BJ (cell line): Measurements from ENCODE around the gene TTC29. TPM values are rescaled to one million over a fixed set of nuclear protein-coding genes. Genes with fewer than 3 reads are reported as not detected.
"Not testable (repeated sequence)": the region's sequence is repeated elsewhere in the genome, so short reads cannot be mapped to it uniquely, and the experiment has no call there.

Experiments used
- CTCF ChIA-PET: fragments of 350-600 bp; formaldehyde crosslinking; extraction: SDS; loops from one replicate; lab custom pipeline; 2021; ENCODE audit warnings: antibody characterized with exemption, inconsistent platforms; lab: Yijun Ruan, JAX
- POLR2A ChIA-PET: fragments of 300-600 bp; sonication (Branson Sonifier 250); formaldehyde crosslinking; extraction: SDS; loops from one replicate; lab custom pipeline; 2021; ENCODE audit warnings: antibody characterized with exemption; lab: Charles Lee
- DNase-seq: peaks from one replicate; pipeline ENCODE4 v3.0.0-alpha.2; 2011; ENCODE audit warnings: low read depth
- H3K27me3 ChIP-seq: 2 replicates; pipeline ENCODE4 v1.6.0; 2011; ENCODE audit warnings: low read length; ENCODE audit not compliant: control insufficient read depth, insufficient read depth
- H3K36me3 ChIP-seq: 2 replicates; pipeline ENCODE4 v1.5.1; 2011; ENCODE audit warnings: low read length; ENCODE audit not compliant: control insufficient read depth, insufficient read depth
- H3K4me3 ChIP-seq: 2 replicates; pipeline ENCODE4 v1.5.1; 2011; ENCODE audit warnings: low read depth, mild to moderate bottlenecking, control low read depth, low read length
- polyA plus RNA-seq: library from polyadenylated mRNA; depleted of rRNA; stranded (reverse); fragments of >200 nt; gene quantifications from 2 replicates; pipeline ENCODE4 v1.2.3, GENCODE V29; 2011
- TF ChIP-seq, protein P1 (sequence below): IDR thresholded peaks from 2 replicates; pipeline ENCODE4 v1.5.1; 2011; ENCODE audit warnings: low read depth, mild to moderate bottlenecking, control low read depth, inconsistent platforms, low read length, moderate library complexity; ENCODE audit not compliant: insufficient read depth

The TTC29 gene
- polyA plus RNA-seq, 1 experiment: not detected

DNA sequence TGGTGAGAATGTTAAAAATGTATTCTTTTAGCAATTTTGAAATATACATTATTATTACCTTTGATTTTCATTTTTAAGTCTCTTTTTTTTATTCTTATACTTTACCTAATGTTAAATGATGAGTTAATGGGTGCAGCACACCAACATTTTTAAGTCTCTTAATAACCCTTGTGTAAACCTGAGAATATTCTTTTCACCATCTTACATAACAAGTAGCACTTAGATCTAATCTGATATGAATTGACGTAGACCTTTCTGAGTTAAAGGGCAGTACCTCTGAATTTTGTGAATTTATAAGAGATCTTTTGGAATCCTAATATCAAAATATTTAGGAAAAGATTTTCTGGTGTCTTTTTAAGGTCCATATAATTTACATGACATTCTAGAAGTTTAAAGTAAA lies 110.6 kb downstream of the TTC29 start:
- TF ChIP-seq, protein P1, sequence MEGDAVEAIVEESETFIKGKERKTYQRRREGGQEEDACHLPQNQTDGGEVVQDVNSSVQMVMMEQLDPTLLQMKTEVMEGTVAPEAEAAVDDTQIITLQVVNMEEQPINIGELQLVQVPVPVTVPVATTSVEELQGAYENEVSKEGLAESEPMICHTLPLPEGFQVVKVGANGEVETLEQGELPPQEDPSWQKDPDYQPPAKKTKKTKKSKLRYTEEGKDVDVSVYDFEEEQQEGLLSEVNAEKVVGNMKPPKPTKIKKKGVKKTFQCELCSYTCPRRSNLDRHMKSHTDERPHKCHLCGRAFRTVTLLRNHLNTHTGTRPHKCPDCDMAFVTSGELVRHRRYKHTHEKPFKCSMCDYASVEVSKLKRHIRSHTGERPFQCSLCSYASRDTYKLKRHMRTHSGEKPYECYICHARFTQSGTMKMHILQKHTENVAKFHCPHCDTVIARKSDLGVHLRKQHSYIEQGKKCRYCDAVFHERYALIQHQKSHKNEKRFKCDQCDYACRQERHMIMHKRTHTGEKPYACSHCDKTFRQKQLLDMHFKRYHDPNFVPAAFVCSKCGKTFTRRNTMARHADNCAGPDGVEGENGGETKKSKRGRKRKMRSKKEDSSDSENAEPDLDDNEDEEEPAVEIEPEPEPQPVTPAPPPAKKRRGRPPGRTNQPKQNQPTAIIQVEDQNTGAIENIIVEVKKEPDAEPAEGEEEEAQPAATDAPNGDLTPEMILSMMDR: no peak
- no peaks in the 10 kb centered on the region for H3K27me3 ChIP-seq
- H3K4me3 ChIP-seq: no peak overlapping the region
- ChIA-PET CTCF (no interaction called here), POLR2A (no interaction called here)
- no peaks in the 10 kb centered on the region for H3K36me3 ChIP-seq
- DNase-seq: no peak

DNA sequence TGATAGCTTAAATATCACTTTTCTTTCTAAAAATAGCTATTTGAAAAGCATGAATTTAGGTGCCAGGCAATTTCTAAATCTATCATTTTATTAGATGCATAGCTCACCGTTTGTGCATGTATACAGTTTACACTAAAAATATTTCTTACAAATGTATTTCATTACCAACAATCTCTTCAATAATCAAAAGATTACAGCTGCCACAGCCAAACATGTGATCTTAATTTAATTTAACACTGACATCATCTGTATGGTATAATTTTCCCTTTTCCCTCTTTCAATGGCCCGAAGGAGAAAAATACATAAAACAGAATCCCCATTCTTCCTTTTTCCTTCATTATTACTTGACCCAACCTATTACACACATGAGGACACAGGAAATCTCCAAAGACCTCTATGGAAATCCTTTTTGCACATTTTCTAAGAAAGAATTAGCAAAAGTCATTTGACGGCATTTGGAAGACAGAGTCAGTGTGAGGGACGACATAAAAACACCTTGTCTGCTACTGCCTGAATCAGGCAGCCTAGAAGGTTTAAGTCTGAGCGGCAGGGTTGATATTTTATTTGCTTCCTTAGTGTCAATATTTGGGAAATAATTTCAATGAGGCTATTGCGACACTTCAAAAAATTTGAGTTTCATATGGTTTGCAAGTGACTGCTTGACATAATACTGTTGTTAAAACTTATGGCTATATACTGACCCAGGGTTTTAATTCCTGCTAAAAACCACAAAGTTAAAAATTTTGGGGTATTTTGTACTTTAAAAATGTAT lies 111.2 kb downstream of the TTC29 start:
- CTCF ChIA-PET: no interaction called here
- TF ChIP-seq, protein P1: no peak
- DNase-seq: no peak
- Histone ChIP-seq H3K36me3 (no peaks in the 10 kb centered on the region), H3K4me3 (no peak overlapping the region), H3K27me3 (no peaks in the 10 kb centered on the region)
- POLR2A ChIA-PET: no interaction called here

DNA sequence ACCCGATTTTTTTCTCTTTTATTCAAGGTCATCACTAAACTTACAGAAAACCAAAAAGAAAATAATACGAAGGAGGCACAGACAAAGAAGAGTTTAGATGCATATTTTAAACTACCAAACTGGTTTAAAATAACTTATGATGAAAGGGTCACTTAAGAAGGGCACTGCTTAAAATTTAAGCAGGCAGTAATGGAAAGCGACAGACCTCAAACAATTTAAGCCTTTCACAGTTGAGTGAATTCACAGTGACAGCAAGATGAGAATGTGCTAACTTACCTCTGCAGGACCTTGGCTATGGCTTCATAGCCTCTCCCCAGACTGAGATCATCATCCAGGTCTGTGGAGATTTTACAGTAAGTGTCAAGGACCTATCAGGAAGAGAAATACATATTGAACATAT lies 112.1 kb downstream of the TTC29 start:
- TF ChIP-seq, protein P1: no peak
- ChIA-PET CTCF (no interaction called here), POLR2A (no interaction called here)

DNA sequence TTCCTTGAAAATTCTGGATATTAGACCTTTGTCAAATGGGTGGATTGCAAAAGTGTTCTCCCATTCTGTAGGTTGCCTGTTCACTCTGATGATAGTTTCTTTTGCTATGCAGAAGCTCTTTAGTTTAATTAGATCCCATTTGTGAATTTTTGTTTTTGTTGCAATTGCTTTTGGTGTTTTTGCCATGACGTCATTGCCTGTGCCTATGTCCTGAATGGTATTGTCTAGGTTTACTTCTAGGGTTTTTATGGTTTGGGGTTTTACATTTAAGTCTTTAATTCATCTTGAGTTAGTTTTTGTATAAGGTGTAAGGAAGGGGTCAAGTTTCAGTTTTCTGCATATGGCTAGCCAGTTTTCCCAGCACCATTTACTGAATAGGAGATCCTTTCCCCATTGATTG lies 122.7 kb downstream of the TTC29 start:
- DNase-seq, POLR2A ChIA-PET, H3K27me3 ChIP-seq, CTCF ChIA-PET, H3K36me3 ChIP-seq, H3K4me3 ChIP-seq: not testable (repeated sequence)

More for the DNA sequence above, 112.1 kb downstream of the TTC29 start:
- Histone ChIP-seq H3K4me3 (no peak overlapping the region), H3K36me3 (no peaks in the 10 kb centered on the region), H3K27me3 (no peaks in the 10 kb centered on the region)
- DNase-seq: no peak

DNA sequence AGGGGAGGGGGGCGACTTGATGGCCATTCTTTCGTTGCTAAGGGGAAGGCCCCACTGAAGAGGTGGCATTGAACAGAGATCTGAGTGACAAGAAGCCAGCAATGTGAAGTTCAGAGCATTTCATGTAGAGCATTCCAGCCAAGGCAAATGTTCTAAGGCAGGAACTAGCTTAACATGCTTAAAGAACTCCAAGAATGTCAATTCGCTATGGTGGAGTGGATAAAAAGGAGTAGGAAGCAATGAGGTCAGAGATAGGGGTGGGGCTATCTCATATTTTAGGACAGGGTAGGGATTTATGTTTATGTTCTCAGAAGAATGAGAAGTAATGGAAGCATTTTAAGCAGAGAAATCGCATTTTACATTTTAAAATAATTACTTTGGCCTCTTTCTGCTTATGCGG lies 130.9 kb downstream of the TTC29 start:
- POLR2A ChIA-PET: no interaction called here
- Histone ChIP-seq H3K36me3 (no peaks in the 10 kb centered on the region), H3K27me3 (no peaks in the 10 kb centered on the region), H3K4me3 (no peak overlapping the region)
- TF ChIP-seq, protein P1: no peak
- CTCF ChIA-PET: no interaction called here
- no peak for DNase-seq

DNA sequence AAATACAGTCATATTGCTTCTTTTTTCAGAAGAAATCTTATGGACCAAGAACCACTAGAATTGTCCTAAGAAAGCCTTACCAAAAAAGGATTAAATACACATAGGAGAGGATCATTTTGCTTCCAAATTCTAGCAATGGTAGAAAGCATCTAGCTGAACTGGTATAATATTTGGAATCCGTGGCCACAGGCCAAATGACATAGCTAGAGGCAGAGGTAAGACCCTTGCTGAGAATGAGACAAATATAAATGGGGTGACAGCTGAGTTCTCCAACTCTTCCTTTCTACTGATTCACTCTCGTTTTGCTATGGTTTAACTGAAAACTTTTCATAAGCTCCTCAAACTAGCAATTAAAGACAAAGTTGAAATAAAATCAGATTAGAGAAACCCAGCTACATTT lies 150.0 kb downstream of the TTC29 start:
- DNase-seq: no peak
- no peak overlapping the region for H3K4me3 ChIP-seq
- H3K36me3 ChIP-seq: no peaks in the 10 kb centered on the region
- ChIA-PET CTCF (no interaction called here), POLR2A (no interaction called here)
- no peaks in the 10 kb centered on the region for H3K27me3 ChIP-seq
- TF ChIP-seq, protein P1: no peak
